ENCODE measurements around the gene YLPM1. TPM values are rescaled to one million over a fixed set of nuclear protein-coding genes. Genes with fewer than 3 reads are reported as not detected.

The YLPM1 gene
- total RNA-seq, 1 donor from 2014 or later: 55.9 TPM

GRCh38 chr14:74879427-74880182 lies 116.5 kb downstream of the YLPM1 start:
- Histone ChIP-seq H3K79me2 (ENCODE audit: low read depth) (peaks cover 29% of the 10 kb centered on the region), H3K9me3 (ENCODE audit: low read depth) (no peaks in the 10 kb centered on the region), H3F3A (ENCODE audit: low read depth) (peaks cover 13% of the 10 kb centered on the region), H3K4me1 (peaks cover 14% of the 10 kb centered on the region), H3K9ac (no peak overlapping the region), H3K4me2 (no peak overlapping the region), H2AFZ (replicated peaks) (no peak overlapping the region), H3K4me3 (no peak overlapping the region), H3K36me3 (no peaks in the 10 kb centered on the region), H3K27ac (no peak overlapping the region), H4K20me1 (ENCODE audit: low read depth) (peaks cover 27% of the 10 kb centered on the region), H3K27me3 (no peaks in the 10 kb centered on the region)
- TF ChIP-seq CTCF (IDR thresholded peaks at IDR 0.05): no peak
- TF ChIP-seq EZH2 (IDR thresholded peaks at IDR 0.05): no peak
- TF ChIP-seq EZH2phosphoT487 (IDR thresholded peaks at IDR 0.05): no peak
- Mint-ChIP-seq H3K27me3 (ENCODE audit: insufficient read depth, low read depth) (peaks cover 7% of the 10 kb centered on the region), H3K4me3 (peak overlapping the region; percentile 16), H3K4me1 (peaks cover 38% of the 10 kb centered on the region), H3K36me3 (peaks cover 4% of the 10 kb centered on the region), H3K27ac (no peak overlapping the region), H3K9me3 (no peaks in the 10 kb centered on the region)
- peak; percentile 10 for DNase-seq (ENCODE audit: low spot score)

GRCh38 chr14:74881431-74882102 lies 118.5 kb downstream of the YLPM1 start, which contains the start of gene DLST:
Gene DLST, plus strand, starts transcription at chr14:74881916. Its CDS starts 38 bp downstream, at chr14:74881954.
- peak within 1 kb of the TSS; percentile 99 for H3K4me2 ChIP-seq
- Mint-ChIP-seq H3K9me3 (no peaks in the 10 kb centered on the region), H3K4me1 (peaks cover 44% of the 10 kb centered on the region), H3K27me3 (ENCODE audit: insufficient read depth, low read depth) (peaks cover 7% of the 10 kb centered on the region), H3K36me3 (peaks cover 8% of the 10 kb centered on the region), H3K4me3 (peak within 1 kb of the TSS; percentile 98), H3K27ac (peak within 1 kb of the TSS; percentile 99)
- peak within 1 kb of the TSS; percentile 84 for H3K9ac ChIP-seq
- H3K4me1 ChIP-seq: peaks cover 30% of the 10 kb centered on the region
- no peak within 1 kb of the TSS for H3K27ac ChIP-seq
- peak; percentile 93 for DNase-seq (ENCODE audit: low spot score)
- peaks cover 32% of the 10 kb centered on the region for H3F3A ChIP-seq (ENCODE audit: low read depth)
- H2AFZ ChIP-seq (replicated peaks): peak within 1 kb of the TSS; percentile 94
- H3K27me3 ChIP-seq: no peaks in the 10 kb centered on the region
- H4K20me1 ChIP-seq (ENCODE audit: low read depth): peaks cover 46% of the 10 kb centered on the region
- H3K79me2 ChIP-seq (ENCODE audit: low read depth): peaks cover 48% of the 10 kb centered on the region
- TF ChIP-seq EZH2phosphoT487 (IDR thresholded peaks at IDR 0.05) (no peak), CTCF (IDR thresholded peaks at IDR 0.05) (no peak), EZH2 (IDR thresholded peaks at IDR 0.05) (no peak)
- no peaks in the 10 kb centered on the region for H3K36me3 ChIP-seq
- H3K9me3 ChIP-seq (ENCODE audit: low read depth): no peaks in the 10 kb centered on the region
- peak within 1 kb of the TSS; percentile 97 for H3K4me3 ChIP-seq

DNA sequence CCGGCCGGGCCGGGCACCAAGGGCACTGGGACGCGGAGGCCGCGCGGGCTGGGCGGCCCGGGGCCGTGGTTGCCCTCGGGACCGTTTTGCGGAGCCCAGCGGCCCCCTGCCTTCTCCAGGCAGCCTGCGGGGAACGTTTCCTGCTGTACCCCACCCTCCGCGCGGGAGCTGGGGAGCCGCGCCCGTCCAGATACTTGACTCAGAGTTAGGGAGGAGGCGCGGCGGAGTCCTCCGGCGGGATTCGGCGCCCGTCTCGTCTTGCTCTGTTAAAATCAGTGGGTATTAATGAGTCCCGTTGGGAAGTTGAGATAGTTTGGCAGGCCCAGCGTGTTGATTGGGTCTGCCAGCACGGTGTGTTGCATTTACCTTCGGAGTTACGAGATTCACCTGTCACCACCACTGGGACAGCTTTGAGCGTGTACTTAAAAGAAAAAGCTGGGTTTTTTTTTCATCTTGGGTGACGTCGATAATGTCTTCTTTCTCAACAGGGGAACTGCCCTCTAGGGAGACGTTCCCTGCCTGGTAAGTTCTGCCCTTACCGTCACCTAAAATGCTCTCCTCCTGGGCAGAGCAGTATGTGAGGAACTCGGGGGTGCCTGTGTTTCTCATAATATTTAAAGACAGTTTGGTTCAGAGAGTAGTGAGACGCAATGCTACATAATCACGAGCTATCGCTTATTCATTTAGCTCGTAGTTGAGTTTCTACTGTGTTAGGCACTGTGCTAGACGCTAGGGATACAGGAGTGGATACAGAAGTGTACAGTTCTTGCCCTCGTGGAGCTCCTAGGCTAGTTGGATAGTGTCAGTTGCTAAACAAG lies 119.2 kb downstream of the YLPM1 start:
- peaks cover 7% of the 10 kb centered on the region for H3K27me3 Mint-ChIP-seq (ENCODE audit: insufficient read depth, low read depth)
- Histone ChIP-seq H3K9me3 (ENCODE audit: low read depth) (no peaks in the 10 kb centered on the region), H3K27me3 (no peaks in the 10 kb centered on the region), H3K9ac (peak overlapping the region; percentile 84), H3K27ac (no peak overlapping the region), H3K79me2 (ENCODE audit: low read depth) (peaks cover 56% of the 10 kb centered on the region), H3F3A (ENCODE audit: low read depth) (peaks cover 34% of the 10 kb centered on the region), H4K20me1 (ENCODE audit: low read depth) (peaks cover 54% of the 10 kb centered on the region), H3K4me3 (peak overlapping the region; percentile 97), H3K4me2 (peak overlapping the region; percentile 99), H3K36me3 (no peaks in the 10 kb centered on the region), H2AFZ (replicated peaks) (peak overlapping the region; percentile 94), H3K4me1 (peaks cover 30% of the 10 kb centered on the region)
- H3K36me3 Mint-ChIP-seq: peaks cover 8% of the 10 kb centered on the region
- TF ChIP-seq CTCF (IDR thresholded peaks at IDR 0.05) (no peak), EZH2 (IDR thresholded peaks at IDR 0.05) (peak; percentile 50), EZH2phosphoT487 (IDR thresholded peaks at IDR 0.05) (no peak)
- peaks cover 44% of the 10 kb centered on the region for H3K4me1 Mint-ChIP-seq
- H3K4me3 Mint-ChIP-seq: peak overlapping the region; percentile 98
- peak; percentile 65 for DNase-seq (ENCODE audit: low spot score)
- H3K27ac Mint-ChIP-seq: peak overlapping the region; percentile 99
- no peaks in the 10 kb centered on the region for H3K9me3 Mint-ChIP-seq

Other genes starting within 250 kb of the YLPM1 start
- 0.43 and 0.84 TPM in 2 replicates for gene LTBP2, start 151.1 kb upstream of the YLPM1 start, total RNA-seq (ENCODE audit: low replicate concordance)
- gene AREL1, start 50.2 kb upstream of the YLPM1 start, total RNA-seq (ENCODE audit: low replicate concordance): 25.2 and 27.7 TPM in 2 replicates
- 41.7 and 96.1 TPM in 2 replicates for gene FCF1, start 50.2 kb upstream of the YLPM1 start, total RNA-seq (ENCODE audit: low replicate concordance)
- not detected in 2 replicates for gene PROX2, start 112.8 kb downstream of the YLPM1 start, total RNA-seq (ENCODE audit: low replicate concordance)
- 52.2 and 60.7 TPM in 2 replicates for gene DLST, start 118.6 kb downstream of the YLPM1 start, total RNA-seq (ENCODE audit: low replicate concordance)
- 6.4 and 15.1 TPM in 2 replicates for gene RPS6KL1, start 159.9 kb downstream of the YLPM1 start, total RNA-seq (ENCODE audit: low replicate concordance)
- gene PGF, start 192.3 kb downstream of the YLPM1 start, total RNA-seq (ENCODE audit: low replicate concordance): 1.0 and 2.1 TPM in 2 replicates
- 26.9 and 29.7 TPM in 2 replicates for gene EIF2B2, start 239.6 kb downstream of the YLPM1 start, total RNA-seq (ENCODE audit: low replicate concordance)

Measured in neural progenitor cell (in vitro differentiated cells).